HG03571 (cell line): ENCODE data around the gene GDPD5.

Experiments
- ATAC-seq: cut with Tn5 transposase; IDR thresholded peaks from one replicate; pipeline ENCODE4 v1.9.1; 2021; ENCODE audit not compliant: unreplicated experiment

The GDPD5 gene

DNA sequence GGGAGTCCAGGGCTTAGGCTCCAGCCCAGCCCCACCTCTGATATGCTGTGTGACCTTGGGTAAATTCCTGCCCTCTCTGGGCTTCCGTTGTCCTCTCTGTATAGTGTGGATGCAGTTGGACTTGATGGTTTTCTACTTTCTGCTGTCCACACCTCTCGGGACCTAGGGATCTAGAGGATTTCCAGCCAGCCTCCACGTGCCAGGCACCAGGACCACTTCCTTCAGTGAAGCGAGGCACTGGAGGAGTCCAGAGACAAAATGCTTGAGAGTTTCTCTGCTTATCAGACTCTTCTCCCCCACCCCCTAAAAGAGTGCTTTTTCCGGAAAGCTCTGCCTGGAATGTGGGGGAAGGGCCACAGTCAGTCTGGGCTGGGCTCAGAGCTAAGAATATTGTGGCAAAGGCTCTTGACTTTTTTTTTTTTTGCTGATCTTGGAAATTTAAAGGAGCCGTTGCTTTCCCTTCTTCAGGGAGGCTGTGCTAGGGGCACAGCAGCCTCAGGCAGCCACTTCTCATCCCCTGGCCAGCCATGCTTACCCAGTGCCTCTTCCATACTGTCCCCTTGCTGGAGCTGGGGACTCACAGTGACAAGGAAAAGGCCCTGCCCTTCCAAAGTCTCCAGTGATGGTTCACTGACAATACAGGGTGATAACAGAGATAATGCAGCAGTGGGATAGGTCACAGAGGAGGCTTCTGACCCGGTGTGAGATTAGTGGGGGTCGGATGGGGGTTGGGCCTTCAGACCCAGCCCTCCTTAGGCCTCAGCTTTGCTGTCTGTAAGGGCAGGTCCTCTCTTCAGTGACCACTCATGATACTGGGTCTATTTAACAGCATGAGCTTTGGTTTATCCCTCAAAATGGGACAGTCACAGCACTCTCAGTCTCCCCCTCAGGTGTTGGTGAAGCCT is 33.5 kb upstream of the GDPD5 start:
- no peak for ATAC-seq

DNA sequence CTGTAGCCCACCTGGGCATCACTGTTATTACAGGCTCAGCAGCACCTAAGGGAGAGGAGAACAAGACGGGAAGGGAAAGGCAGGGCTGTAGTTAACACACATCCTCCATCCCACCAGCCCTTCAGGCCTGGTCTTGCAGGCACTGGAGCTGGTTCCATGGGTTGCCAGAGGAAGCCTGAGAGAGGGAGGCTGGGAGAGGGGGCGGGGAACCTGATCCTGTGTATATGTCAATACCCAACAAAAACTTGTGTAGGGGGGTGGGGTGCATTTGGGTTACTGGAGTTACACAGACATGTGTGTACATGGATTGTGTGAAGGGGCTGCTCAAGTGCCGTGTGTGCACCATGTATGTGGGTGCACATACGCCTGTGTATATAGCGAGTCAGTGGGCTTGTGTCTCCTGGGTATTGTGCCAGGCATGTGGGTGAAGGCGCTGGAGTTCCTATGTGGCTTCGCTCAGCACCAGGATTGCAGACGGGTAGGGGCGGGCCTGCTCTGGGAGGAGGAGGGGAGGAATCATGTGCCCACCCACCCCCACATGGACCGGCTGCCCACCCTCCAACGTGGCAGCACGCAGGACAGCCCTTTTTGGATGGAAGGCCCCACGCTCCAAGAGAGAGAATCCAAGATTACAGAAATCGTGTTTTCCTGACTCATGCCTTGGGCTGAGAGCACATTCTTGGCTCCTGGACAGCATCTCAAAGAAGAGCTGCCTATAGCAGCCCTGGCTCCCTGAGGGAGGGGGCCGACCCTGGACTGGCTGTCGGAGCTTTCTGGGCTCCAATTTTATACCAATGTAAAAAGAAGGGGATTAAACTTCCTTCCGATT is 32.1 kb upstream of the GDPD5 start:
- ATAC-seq: no peak

GRCh38 chr11:75556275-75556674 is 30.5 kb upstream of the GDPD5 start:
- ATAC-seq: no peak

- ATAC-seq: no peak
Observed at GRCh38 chr11:75555079-75555811, 29.5 kb upstream of the GDPD5 start.

DNA sequence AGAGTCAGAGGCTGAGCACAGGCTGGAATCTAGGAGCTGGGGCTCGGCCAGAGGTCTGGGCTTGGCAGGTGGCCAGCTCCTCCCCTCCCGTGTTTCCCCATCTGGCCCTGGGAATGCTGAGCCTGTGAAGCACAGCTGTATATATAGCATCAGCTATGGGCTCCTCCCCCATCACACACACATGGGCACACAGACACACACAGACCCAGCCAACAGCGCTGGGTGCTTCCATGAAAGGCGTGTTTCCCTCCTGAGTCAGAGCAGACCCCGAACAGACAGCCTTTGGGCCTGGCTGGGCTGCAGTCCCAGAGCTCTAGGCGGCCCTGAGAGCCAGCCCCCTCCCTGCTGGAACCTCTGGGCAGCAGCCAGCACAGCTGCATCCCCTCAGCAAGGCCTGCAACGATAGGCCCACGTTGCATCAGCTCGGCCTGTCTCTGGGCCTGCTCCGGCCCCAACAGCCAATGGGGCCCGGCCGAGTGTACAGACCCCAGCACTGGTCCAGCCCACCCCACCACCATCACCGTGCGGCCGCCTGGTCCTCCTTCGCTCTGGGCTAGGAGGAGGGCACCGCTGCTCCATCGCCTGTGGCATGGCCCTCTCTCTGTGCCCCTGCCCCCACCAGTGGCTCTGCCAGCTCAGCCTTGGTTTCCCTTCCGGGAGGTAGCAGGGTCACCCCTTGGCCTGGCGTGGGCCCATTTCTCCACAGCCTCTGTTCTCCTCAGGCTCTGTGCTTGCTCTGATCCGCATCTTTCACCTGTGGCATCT is 28.7 kb upstream of the GDPD5 start:
- no peak for ATAC-seq

DNA sequence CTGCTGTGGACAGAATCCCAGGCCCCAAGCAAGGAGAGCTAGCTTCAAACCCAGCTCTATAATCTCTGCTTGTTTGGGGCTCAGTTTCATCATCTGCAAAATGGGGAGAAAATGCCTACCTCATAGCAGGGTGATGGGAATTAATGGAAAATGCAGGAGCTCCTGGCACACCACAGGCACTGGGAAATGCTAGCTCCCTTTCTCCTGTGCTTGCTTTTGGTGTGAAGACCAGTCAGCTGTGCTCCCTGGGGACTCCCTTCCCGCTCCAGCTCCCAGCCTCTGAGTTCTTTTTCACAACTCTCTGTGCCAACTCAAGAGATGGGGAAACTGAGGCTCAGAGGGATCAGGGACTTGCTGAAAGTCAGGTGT is 28.1 kb upstream of the GDPD5 start:
- no peak for ATAC-seq

DNA sequence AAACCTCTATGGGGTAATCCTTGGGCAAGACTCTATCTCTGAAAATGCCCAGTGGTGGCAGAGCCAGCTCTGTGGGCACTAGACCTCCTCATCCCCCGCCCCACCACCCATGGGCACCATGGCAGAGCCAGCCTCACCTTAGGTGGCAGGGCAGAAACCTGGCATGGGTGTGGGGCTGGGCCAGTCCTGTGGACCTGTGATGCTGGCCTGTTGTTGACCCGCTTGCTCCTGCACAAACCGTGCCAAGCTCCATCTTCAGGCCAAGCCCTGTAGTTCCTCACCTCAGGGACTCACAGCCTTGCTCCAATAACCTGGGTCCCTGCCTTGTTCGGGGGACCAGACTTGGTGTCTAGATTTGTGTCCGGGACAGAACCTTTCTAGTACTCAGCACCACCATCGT is 27.4 kb upstream of the GDPD5 start:
- no peak for ATAC-seq

DNA sequence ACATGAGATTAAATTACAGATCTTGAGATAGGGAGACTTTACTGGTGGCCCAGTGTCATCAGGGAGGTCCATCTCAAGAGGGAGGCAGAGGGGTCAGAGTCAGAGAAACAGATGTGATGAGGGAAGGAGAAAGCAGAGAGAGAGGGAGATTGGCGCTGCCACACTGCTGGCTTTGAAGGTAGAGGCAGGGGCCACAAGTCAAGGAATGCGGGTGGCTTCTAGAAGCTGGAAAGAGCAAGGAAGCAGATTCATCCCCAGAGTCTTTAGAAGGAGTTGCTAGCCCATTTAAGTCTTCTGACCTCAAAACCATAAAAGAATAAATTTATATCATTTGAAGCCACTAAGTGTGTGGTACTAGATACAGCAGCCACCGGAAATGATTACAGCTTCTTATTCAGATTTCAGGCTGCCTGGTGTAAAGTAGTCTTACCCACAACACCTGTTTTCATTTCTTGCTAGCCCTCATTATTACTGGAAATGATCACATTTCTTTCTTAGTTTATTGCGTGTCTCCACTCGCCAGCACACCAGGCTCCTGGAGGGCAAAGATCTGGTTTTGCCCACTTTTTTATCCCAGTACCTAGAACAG is 23.7 kb upstream of the GDPD5 start:
- no peak for ATAC-seq

DNA sequence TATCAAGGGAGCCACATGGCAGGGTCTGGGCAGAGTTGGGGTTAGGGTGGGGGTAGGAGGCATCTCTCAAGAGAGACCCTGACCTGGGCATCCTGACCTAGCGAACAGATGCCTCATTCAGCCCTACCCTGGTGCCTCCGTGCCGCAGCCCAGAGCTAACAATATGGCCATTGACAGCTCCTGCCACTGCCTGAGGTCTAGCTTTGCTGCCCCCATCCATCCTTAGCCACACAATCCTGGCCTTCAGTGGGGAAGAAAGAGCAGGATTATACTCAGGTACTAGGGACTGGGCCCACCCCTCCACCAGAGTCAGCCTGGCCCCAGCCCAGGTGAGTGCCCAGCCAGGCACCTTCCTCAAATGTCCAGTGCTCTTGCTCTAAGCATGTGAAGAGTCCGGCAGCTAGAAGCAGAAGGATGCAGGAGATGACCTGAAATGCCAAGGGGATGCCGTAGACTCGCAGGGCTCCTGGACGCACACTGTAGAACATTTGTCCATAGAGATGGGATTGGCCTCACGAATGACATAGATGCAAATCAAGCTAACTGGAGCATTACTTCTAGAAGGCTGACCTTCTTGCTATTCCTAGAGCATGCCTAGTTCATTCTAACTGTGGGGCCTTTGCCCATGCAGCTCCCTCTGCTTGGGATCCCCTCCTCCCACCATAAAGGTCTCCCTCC is 23.0 kb upstream of the GDPD5 start:
- no peak for ATAC-seq

GRCh38 chr11:75547617-75548058 is 21.9 kb upstream of the GDPD5 start:
- no peak for ATAC-seq

DNA sequence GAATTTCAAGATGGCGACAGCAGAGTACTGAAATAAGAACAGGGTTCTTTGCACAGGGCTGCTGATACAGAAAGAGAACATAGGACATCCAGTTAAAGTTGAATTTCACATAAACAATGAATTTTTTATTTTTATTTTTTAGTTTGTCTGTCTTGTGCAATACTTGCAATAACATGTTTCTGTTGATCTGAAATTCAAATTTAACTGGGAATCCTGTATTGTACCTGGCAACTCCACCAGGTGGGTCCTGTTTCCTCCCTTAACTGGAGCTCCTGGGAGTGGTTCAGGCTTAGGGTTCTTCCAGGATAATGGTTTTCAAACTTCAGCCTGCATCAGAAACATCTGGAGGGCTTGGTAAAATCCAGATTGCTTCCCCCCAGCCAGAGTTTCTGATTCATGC is 21.4 kb upstream of the GDPD5 start:
- ATAC-seq: no peak

DNA sequence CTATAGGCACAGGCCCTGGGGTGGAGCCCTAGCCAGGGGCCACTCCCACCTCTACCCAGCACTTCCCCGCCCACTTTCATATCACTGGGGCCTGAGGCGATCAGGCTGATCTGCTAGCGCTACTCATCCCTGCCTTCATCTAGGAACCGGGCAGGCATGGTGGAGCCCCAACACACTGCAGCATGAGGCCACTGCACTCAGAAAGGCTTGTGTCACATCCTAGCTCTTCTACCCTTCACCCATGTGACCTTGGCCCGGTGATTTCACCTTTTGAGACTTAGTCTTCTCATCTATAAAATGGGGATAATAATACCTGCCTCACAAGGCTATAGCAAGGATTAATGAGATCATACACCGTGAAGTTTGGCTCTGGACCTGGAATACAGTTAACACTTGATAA is 18.1 kb upstream of the GDPD5 start:
- no peak for ATAC-seq

- no peak for ATAC-seq
Observed at GRCh38 chr11:75542088-75542438, 16.3 kb upstream of the GDPD5 start.

- ATAC-seq: no peak
Observed at GRCh38 chr11:75541193-75542087, 15.7 kb upstream of the GDPD5 start.

DNA sequence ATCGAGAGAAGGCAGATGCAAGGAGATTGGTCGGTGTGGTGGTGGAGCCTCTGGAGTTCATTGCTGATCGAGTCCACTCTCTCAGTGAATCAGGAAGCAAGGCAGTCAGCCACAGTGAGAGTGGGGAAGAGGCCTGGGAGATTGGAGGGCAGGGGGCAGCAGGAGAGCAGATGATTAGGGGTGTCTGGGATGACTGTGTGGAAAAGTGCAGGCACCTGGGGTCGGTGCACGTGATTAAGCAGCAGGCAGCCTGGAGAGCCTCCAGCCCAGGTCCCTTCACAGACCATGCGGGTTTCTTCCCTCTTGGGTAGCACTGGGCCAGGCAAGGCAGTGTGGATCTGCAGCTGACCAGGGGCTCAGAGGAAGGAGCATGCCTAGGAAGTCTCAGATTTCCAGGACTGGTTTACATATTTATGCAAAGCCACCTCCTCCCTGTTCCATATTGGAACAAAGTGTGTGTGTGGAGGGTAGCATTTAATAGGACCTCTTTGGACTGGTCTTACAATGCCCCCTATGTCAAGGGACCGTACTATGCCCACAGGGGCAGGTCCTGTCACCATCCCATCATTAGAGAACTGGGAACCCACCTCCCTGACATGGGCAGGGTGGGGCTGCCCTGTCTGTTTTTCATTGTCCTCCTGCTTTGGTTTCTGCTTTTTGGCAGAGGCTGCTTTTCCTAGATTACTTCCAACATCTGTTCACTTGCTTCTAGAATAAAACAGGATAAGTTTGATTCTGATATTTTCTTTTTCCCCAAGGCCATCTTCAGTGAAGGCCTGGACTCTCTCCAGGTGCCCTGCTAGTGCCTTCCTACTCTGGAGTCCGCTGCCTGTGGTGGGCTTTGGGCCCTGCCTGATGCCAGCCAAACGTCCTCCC is 14.0 kb upstream of the GDPD5 start:
- ATAC-seq: no peak

DNA sequence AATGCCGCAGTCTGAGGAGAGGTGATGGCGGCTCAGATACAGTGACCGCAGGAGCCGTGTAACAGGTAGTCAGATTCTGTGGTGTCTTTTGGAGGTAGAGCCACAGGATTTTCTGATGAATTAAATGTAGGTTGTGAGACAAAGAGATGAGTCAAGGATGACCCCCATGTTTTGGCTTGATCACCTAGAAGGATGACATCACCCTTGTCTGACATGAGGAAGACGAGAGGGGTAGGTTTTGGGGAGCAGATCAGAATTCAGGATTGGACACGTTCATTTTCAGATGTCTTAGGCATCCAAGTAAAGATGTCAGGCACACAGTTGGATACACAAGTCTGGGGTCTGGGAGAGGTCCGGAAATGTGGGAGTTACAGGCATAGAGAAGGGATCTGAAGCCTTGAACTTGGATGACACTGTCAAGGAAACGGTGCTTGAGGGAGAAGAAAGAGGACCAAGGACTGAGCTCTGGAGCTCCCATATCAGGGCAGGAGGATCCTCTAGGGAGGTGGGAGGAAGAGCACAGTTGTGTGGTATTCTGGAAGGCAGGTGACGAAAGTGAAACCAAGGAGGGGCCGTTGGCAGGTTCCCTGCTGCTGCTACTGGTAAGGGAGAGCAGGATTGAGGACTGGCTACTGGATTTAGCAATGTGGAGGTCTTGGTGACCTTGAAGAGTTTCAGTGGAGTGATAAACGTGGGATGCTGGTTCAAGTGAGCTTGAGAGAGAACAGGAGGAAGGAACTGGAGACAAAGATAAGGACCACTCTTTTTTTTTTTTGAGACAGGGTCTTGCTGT is 12.6 kb upstream of the GDPD5 start:
- ATAC-seq: no peak

DNA sequence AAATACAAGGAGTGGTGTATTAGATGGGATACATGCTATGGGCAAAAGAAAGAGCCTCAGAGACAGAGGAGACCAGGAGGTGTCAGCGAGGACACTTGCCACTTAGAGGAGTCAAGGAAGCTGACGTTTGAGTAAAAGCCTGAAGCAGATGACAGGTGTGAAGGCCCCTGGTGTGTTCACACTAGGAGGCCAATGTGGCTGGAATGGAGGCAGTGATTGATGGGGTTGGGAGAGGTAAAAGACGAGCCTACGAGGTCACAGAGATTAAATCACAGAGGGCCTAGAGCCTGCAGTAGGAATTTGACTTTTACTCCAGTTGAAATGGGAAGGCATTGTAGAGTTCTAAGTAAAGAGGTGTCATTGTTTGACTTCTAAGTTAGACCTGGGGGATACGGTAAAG is 12.0 kb upstream of the GDPD5 start:
- no peak for ATAC-seq
